ENCODE data around the gene LRRC63.

DNA sequence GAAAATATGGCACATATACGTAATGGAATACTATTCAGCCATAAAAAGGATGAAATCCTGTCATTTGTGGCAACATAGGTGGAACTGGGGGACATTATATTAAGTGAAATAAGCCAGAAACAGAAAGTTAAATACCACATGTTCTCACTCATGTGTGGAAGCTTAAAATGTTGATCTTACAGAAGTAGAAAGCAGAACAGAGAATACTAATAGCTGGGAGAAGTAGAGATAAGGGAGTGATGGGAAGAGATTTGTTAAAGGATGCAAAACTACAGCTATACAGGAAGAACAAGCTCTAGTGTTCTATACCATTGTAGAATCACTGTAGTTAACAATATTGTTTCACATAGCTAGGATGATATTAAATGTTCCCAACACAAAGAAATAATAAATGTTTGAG lies 107.3 kb downstream of the LRRC63 start:
- TF ChIP-seq, protein P1, sequence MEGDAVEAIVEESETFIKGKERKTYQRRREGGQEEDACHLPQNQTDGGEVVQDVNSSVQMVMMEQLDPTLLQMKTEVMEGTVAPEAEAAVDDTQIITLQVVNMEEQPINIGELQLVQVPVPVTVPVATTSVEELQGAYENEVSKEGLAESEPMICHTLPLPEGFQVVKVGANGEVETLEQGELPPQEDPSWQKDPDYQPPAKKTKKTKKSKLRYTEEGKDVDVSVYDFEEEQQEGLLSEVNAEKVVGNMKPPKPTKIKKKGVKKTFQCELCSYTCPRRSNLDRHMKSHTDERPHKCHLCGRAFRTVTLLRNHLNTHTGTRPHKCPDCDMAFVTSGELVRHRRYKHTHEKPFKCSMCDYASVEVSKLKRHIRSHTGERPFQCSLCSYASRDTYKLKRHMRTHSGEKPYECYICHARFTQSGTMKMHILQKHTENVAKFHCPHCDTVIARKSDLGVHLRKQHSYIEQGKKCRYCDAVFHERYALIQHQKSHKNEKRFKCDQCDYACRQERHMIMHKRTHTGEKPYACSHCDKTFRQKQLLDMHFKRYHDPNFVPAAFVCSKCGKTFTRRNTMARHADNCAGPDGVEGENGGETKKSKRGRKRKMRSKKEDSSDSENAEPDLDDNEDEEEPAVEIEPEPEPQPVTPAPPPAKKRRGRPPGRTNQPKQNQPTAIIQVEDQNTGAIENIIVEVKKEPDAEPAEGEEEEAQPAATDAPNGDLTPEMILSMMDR (IDR thresholded peaks at IDR 0.05) = no peak
- no peak for TF ChIP-seq POLR2A (IDR thresholded peaks at IDR 0.05)
